ENCODE results near the gene CABP2.

The CABP2 gene

GRCh38 chr11:67502328-67502979 lies 20.8 kb downstream of the CABP2 start:
- 94 to 95% methylated on average over 18 of the region's 18 CpGs for WGBS, 2 experiments
- no peaks in the 10 kb centered on the region for H3K36me3 ChIP-seq (ENCODE audit: control insufficient read depth, insufficient read depth, low read length)

GRCh38 chr11:67501854-67502253 lies 21.4 kb downstream of the CABP2 start:
- H3K9me3 ChIP-seq (ENCODE audit: control insufficient read depth, low read length), result no peaks in the 10 kb centered on the region
- no peak overlapping the region for H3K27ac ChIP-seq (ENCODE audit: insufficient read depth, low read depth, low read length, poor library complexity, severe bottlenecking)
- H3K4me1 ChIP-seq (ENCODE audit: control insufficient read depth, insufficient read depth, low read length), result peaks cover 17% of the 10 kb centered on the region
- WGBS, 2 experiments, result 96% methylated on average over 18 of the region's 18 CpGs
- no peaks in the 10 kb centered on the region for H3K36me3 ChIP-seq (ENCODE audit: control insufficient read depth, insufficient read depth, low read length)
- peaks cover 12% of the 10 kb centered on the region for H3K27me3 ChIP-seq (ENCODE audit: control insufficient read depth, insufficient read depth, low read length, poor library complexity, severe bottlenecking)
- no peak overlapping the region for H3K4me3 ChIP-seq (ENCODE audit: insufficient read depth, low read depth, low read length)

More at GRCh38 chr11:67502328-67502979, 20.8 kb downstream of the CABP2 start:
- peaks cover 22% of the 10 kb centered on the region for H3K4me1 ChIP-seq (ENCODE audit: control insufficient read depth, insufficient read depth, low read length)
- peaks cover 12% of the 10 kb centered on the region for H3K27me3 ChIP-seq (ENCODE audit: control insufficient read depth, insufficient read depth, low read length, poor library complexity, severe bottlenecking)
- no peak overlapping the region for H3K4me3 ChIP-seq (ENCODE audit: insufficient read depth, low read depth, low read length)
- no peaks in the 10 kb centered on the region for H3K9me3 ChIP-seq (ENCODE audit: control insufficient read depth, low read length)
- H3K27ac ChIP-seq (ENCODE audit: insufficient read depth, low read depth, low read length, poor library complexity, severe bottlenecking), result no peak overlapping the region

GRCh38 chr11:67500831-67501715 lies 22.2 kb downstream of the CABP2 start:
- Histone ChIP-seq H3K4me1 (ENCODE audit: control insufficient read depth, insufficient read depth, low read length) (peaks cover 17% of the 10 kb centered on the region), H3K9me3 (ENCODE audit: control insufficient read depth, low read length) (no peaks in the 10 kb centered on the region), H3K27me3 (ENCODE audit: control insufficient read depth, insufficient read depth, low read length, poor library complexity, severe bottlenecking) (peaks cover 12% of the 10 kb centered on the region), H3K36me3 (ENCODE audit: control insufficient read depth, insufficient read depth, low read length) (no peaks in the 10 kb centered on the region), H3K4me3 (ENCODE audit: insufficient read depth, low read depth, low read length) (no peak overlapping the region), H3K27ac (ENCODE audit: insufficient read depth, low read depth, low read length, poor library complexity, severe bottlenecking) (no peak overlapping the region)
- 93 to 94% methylated on average over 9 of the region's 9 CpGs for WGBS, 2 experiments

GRCh38 chr11:67500484-67500821 lies 22.8 kb downstream of the CABP2 start:
- Histone ChIP-seq H3K27me3 (ENCODE audit: control insufficient read depth, insufficient read depth, low read length, poor library complexity, severe bottlenecking) (peaks cover 12% of the 10 kb centered on the region), H3K4me3 (ENCODE audit: insufficient read depth, low read depth, low read length) (no peak overlapping the region), H3K4me1 (ENCODE audit: control insufficient read depth, insufficient read depth, low read length) (peaks cover 11% of the 10 kb centered on the region), H3K36me3 (ENCODE audit: control insufficient read depth, insufficient read depth, low read length) (no peaks in the 10 kb centered on the region), H3K9me3 (ENCODE audit: control insufficient read depth, low read length) (no peaks in the 10 kb centered on the region), H3K27ac (ENCODE audit: insufficient read depth, low read depth, low read length, poor library complexity, severe bottlenecking) (no peak overlapping the region)
- WGBS, 2 experiments, result 92 to 93% methylated on average over 1 of the region's 1 CpG

GRCh38 chr11:67499808-67500483 lies 23.3 kb downstream of the CABP2 start:
- Histone ChIP-seq H3K9me3 (ENCODE audit: control insufficient read depth, low read length) (no peaks in the 10 kb centered on the region), H3K4me3 (ENCODE audit: insufficient read depth, low read depth, low read length) (no peak overlapping the region)

GRCh38 chr11:67498544-67498972 lies 24.7 kb downstream of the CABP2 start:
- Histone ChIP-seq H3K27ac (ENCODE audit: insufficient read depth, low read depth, low read length, poor library complexity, severe bottlenecking) (no peak overlapping the region), H3K36me3 (ENCODE audit: control insufficient read depth, insufficient read depth, low read length) (no peaks in the 10 kb centered on the region), H3K9me3 (ENCODE audit: control insufficient read depth, low read length) (no peaks in the 10 kb centered on the region), H3K4me1 (ENCODE audit: control insufficient read depth, insufficient read depth, low read length) (peaks cover 7% of the 10 kb centered on the region), H3K27me3 (ENCODE audit: control insufficient read depth, insufficient read depth, low read length, poor library complexity, severe bottlenecking) (peaks cover 7% of the 10 kb centered on the region), H3K4me3 (ENCODE audit: insufficient read depth, low read depth, low read length) (no peak overlapping the region)
- 92 to 93% methylated on average over 21 of the region's 21 CpGs for WGBS, 2 experiments

More at GRCh38 chr11:67499808-67500483, 23.3 kb downstream of the CABP2 start:
- peaks cover 11% of the 10 kb centered on the region for H3K4me1 ChIP-seq (ENCODE audit: control insufficient read depth, insufficient read depth, low read length)
- no peak overlapping the region for H3K27ac ChIP-seq (ENCODE audit: insufficient read depth, low read depth, low read length, poor library complexity, severe bottlenecking)
- WGBS, 2 experiments, result 95% methylated on average over 26 of the region's 26 CpGs
- H3K36me3 ChIP-seq (ENCODE audit: control insufficient read depth, insufficient read depth, low read length), result no peaks in the 10 kb centered on the region
- peaks cover 12% of the 10 kb centered on the region for H3K27me3 ChIP-seq (ENCODE audit: control insufficient read depth, insufficient read depth, low read length, poor library complexity, severe bottlenecking)

- Histone ChIP-seq H3K36me3 (ENCODE audit: control insufficient read depth, insufficient read depth, low read length) (peaks cover 5% of the 10 kb centered on the region), H3K27ac (ENCODE audit: insufficient read depth, low read depth, low read length, poor library complexity, severe bottlenecking) (no peak overlapping the region), H3K4me3 (ENCODE audit: insufficient read depth, low read depth, low read length) (no peak overlapping the region), H3K4me1 (ENCODE audit: control insufficient read depth, insufficient read depth, low read length) (no peaks in the 10 kb centered on the region), H3K9me3 (ENCODE audit: control insufficient read depth, low read length) (no peaks in the 10 kb centered on the region), H3K27me3 (ENCODE audit: control insufficient read depth, insufficient read depth, low read length, poor library complexity, severe bottlenecking) (no peaks in the 10 kb centered on the region)
- WGBS, 2 experiments, result 93 to 95% methylated on average over 21 of the region's 21 CpGs
Observed at GRCh38 chr11:67497656-67498291, 25.5 kb downstream of the CABP2 start.

GRCh38 chr11:67496113-67496512 lies 27.1 kb downstream of the CABP2 start:
- peaks cover 11% of the 10 kb centered on the region for H3K36me3 ChIP-seq (ENCODE audit: control insufficient read depth, insufficient read depth, low read length)

GRCh38 chr11:67495234-67496005 lies 27.8 kb downstream of the CABP2 start:
- Histone ChIP-seq H3K36me3 (ENCODE audit: control insufficient read depth, insufficient read depth, low read length) (peaks cover 11% of the 10 kb centered on the region), H3K9me3 (ENCODE audit: control insufficient read depth, low read length) (no peaks in the 10 kb centered on the region)
- 94% methylated on average over 16 of the region's 16 CpGs for WGBS, 2 experiments

More at GRCh38 chr11:67496113-67496512, 27.1 kb downstream of the CABP2 start:
- H3K4me3 ChIP-seq (ENCODE audit: insufficient read depth, low read depth, low read length), result no peak overlapping the region
- 95 to 96% methylated on average over 12 of the region's 12 CpGs for WGBS, 2 experiments
- H3K9me3 ChIP-seq (ENCODE audit: control insufficient read depth, low read length), result no peaks in the 10 kb centered on the region
- H3K4me1 ChIP-seq (ENCODE audit: control insufficient read depth, insufficient read depth, low read length), result no peaks in the 10 kb centered on the region
- no peak overlapping the region for H3K27ac ChIP-seq (ENCODE audit: insufficient read depth, low read depth, low read length, poor library complexity, severe bottlenecking)
- H3K27me3 ChIP-seq (ENCODE audit: control insufficient read depth, insufficient read depth, low read length, poor library complexity, severe bottlenecking), result no peaks in the 10 kb centered on the region

More at GRCh38 chr11:67495234-67496005, 27.8 kb downstream of the CABP2 start:
- no peak overlapping the region for H3K27ac ChIP-seq (ENCODE audit: insufficient read depth, low read depth, low read length, poor library complexity, severe bottlenecking)
- H3K4me3 ChIP-seq (ENCODE audit: insufficient read depth, low read depth, low read length), result no peak overlapping the region
- no peaks in the 10 kb centered on the region for H3K4me1 ChIP-seq (ENCODE audit: control insufficient read depth, insufficient read depth, low read length)
- H3K27me3 ChIP-seq (ENCODE audit: control insufficient read depth, insufficient read depth, low read length, poor library complexity, severe bottlenecking), result no peaks in the 10 kb centered on the region
